Measurements from ENCODE around the gene TMEM243. TPM values are rescaled to one million over a fixed set of nuclear protein-coding genes. Genes with fewer than 3 reads are reported as not detected.

The TMEM243 gene
- total RNA-seq, 1 donor from 2014 or later: 21.8 TPM

DNA sequence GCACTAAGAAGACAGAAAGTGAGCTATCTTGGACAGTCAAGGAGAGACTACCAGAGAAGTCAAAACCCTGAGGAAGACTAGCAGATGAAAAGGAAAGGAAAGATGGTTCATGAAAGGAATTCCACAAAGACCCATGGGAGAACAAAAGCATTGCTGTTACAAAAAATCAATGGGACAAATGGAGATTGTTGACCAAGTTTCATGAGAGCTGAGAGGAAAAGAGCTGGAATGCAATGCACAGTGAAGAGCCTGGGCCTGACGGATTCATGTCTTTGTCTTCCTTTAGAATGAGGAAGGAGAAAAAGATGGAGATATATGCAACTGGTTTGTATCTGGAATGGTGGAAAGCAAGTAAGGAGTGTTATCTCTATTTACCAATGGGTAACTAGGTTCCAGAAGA is 17.3 kb downstream of the TMEM243 start:
- peaks cover 10% of the 10 kb centered on the region for H3K4me1 Mint-ChIP-seq
- H3K27ac Mint-ChIP-seq (ENCODE audit: unreplicated experiment): no peak overlapping the region

DNA sequence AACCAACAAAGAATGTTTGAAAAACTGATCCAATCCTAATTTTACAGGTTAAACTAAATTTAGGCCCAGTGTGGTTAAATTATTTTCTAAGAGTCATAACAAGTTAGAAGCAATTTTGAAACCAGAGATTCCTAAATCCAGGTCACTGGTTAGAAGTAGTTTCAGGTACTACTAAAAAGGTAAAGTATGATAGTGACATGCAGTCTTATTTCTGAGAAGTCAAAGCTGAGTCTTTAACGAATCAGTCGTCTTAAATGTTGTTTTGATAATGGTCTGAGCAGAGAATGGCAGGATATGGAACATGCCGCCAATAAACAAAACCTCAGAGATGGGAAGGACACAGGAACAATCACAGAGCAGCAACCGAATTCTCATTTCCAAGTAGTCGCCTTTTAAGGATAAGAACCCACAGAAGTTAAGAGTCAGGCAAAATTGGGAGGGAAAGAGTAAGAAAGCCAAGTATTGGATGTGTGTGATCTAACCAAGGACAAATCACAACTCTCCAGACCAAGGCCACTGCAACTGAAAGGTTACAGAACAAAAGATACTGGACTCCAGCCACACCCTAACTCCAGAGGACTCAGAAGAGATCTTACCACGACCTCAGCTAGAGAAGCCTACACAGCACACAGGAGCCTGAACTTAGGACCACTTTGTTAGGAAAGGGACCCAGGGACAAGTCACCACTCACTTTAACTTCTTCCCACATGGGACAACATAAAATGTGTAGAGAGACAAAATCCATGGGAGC is 19.7 kb downstream of the TMEM243 start:
- Mint-ChIP-seq H3K27ac (ENCODE audit: unreplicated experiment) (no peak overlapping the region), H3K27me3 (ENCODE audit: low read depth) (no peaks in the 10 kb centered on the region), H3K4me3 (no peak overlapping the region), H3K9me3 (peaks cover 16% of the 10 kb centered on the region), H3K36me3 (ENCODE audit: low read depth) (peaks cover 61% of the 10 kb centered on the region), H3K4me1 (peaks cover 10% of the 10 kb centered on the region)
- DNase-seq (ENCODE audit: low read depth, low spot score): no peak
- TF ChIP-seq, protein P1, sequence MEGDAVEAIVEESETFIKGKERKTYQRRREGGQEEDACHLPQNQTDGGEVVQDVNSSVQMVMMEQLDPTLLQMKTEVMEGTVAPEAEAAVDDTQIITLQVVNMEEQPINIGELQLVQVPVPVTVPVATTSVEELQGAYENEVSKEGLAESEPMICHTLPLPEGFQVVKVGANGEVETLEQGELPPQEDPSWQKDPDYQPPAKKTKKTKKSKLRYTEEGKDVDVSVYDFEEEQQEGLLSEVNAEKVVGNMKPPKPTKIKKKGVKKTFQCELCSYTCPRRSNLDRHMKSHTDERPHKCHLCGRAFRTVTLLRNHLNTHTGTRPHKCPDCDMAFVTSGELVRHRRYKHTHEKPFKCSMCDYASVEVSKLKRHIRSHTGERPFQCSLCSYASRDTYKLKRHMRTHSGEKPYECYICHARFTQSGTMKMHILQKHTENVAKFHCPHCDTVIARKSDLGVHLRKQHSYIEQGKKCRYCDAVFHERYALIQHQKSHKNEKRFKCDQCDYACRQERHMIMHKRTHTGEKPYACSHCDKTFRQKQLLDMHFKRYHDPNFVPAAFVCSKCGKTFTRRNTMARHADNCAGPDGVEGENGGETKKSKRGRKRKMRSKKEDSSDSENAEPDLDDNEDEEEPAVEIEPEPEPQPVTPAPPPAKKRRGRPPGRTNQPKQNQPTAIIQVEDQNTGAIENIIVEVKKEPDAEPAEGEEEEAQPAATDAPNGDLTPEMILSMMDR (conservative IDR thresholded peaks at IDR 0.05): no peak

More for the DNA sequence above, 17.3 kb downstream of the TMEM243 start:
- Mint-ChIP-seq H3K4me3 (no peak overlapping the region), H3K27me3 (ENCODE audit: low read depth) (no peaks in the 10 kb centered on the region), H3K9me3 (peaks cover 28% of the 10 kb centered on the region), H3K36me3 (ENCODE audit: low read depth) (peaks cover 71% of the 10 kb centered on the region)
- TF ChIP-seq, protein P1 (conservative IDR thresholded peaks at IDR 0.05): no peak
- no peak for DNase-seq (ENCODE audit: low read depth, low spot score)

DNA sequence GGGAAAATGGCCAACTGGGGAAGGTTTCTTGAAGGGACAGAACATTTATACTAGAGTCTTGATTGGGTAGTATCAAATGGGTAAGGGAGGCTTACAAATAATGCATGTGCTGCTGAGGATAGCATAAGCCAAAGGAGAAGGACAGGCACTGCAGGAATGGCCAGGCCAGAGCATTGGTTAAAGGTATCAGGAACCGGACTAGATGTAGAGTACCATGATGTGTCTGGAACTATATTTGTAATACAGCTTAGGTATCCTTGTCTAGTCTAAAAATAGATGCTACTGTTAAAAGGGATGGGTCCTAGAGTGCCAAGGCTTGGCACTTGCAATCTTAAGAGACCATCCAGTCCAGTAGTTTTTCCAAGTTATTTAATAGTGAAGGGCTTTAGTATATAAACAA is 20.3 kb downstream of the TMEM243 start:
- Mint-ChIP-seq H3K36me3 (ENCODE audit: low read depth) (peaks cover 54% of the 10 kb centered on the region), H3K27ac (ENCODE audit: unreplicated experiment) (no peak overlapping the region), H3K9me3 (peaks cover 14% of the 10 kb centered on the region), H3K4me3 (no peak overlapping the region), H3K4me1 (peaks cover 10% of the 10 kb centered on the region), H3K27me3 (ENCODE audit: low read depth) (no peaks in the 10 kb centered on the region)
- TF ChIP-seq, protein P1 (conservative IDR thresholded peaks at IDR 0.05): no peak
- no peak for DNase-seq (ENCODE audit: low read depth, low spot score)

DNA sequence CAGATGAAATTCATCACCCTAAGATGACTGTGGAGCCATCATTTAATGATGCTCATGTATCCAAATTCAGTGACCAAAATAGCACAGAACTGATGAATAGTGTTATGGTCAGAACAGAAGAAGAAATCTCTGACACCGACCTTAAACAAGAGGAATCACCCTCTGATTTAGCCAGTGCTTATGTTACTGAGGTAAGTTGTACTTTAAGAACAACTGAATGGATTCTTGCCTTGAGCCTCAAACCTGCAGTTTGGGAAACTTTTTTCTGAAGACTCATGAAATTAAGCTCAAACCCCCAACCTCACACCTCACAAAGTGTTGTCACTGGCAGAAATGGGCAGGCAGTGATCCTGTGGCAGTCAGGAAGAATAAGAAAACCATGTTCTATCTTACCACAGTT is 25.6 kb downstream of the TMEM243 start:
- Mint-ChIP-seq H3K36me3 (ENCODE audit: low read depth) (peaks cover 28% of the 10 kb centered on the region), H3K27me3 (ENCODE audit: low read depth) (no peaks in the 10 kb centered on the region), H3K27ac (ENCODE audit: unreplicated experiment) (no peak overlapping the region), H3K9me3 (no peaks in the 10 kb centered on the region), H3K4me1 (no peaks in the 10 kb centered on the region), H3K4me3 (no peak overlapping the region)
- TF ChIP-seq, protein P1 (conservative IDR thresholded peaks at IDR 0.05): no peak
- no peak for DNase-seq (ENCODE audit: low read depth, low spot score)

DNA sequence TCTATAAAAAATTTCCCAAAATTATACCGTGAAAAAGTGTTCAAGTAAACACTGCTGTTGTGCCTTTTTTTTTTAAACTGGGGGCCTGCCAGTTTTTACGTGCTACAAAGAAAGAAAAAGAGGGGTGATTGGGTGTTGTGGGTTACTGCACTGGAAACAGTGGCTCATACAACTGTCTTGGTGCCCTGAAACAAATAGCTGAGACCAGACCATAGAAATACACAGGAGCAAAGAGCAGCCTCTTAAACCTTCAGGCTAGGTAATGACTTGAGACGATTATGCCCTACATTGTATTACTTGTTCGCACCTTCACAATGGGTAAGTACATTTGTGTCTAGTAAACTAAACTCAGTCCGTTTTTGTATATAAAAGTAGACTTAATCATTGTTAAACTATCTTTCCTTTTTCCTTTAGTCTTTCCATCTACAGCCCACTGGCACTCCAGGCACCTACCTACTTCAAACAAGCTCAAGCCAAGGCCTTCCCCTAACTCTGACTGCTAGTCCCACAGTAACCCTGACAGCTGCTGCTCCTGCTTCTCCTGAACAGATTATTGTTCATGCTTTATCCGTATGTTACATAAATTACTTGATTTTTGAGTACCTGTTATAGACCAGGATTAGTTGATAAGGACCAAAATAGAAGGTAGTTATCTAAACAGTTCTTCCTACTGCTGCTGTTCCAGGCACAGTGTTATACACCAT is 26.6 kb downstream of the TMEM243 start:
- TF ChIP-seq, protein P1 (conservative IDR thresholded peaks at IDR 0.05): no peak
- DNase-seq (ENCODE audit: low read depth, low spot score): no peak
- Mint-ChIP-seq H3K36me3 (ENCODE audit: low read depth) (peaks cover 30% of the 10 kb centered on the region), H3K4me1 (no peaks in the 10 kb centered on the region), H3K9me3 (no peaks in the 10 kb centered on the region), H3K27ac (ENCODE audit: unreplicated experiment) (no peak overlapping the region), H3K27me3 (ENCODE audit: low read depth) (no peaks in the 10 kb centered on the region), H3K4me3 (no peak overlapping the region)
